Measurements from ENCODE around the gene AGAP1.

DNA sequence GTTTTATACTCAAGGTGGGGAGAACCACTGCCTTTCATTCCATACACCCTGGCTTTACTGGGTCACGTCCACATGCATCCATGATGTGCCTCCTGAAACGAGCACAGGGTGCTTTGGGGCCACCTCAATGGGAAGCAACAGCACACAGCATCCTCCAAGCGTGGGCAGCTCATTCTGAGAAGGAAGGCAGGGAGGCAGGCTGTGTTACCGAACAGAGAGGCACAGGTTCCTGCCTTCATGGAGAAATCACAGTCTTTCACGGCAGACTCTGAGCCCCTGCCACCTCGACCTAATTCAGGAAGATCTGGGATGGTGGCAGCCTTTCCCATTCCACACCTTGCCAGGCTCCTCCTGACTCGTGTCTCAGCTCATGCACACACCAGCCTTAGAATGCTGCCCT lies 544.3 kb downstream of the AGAP1 start:
- TF ChIP-seq, protein P1, sequence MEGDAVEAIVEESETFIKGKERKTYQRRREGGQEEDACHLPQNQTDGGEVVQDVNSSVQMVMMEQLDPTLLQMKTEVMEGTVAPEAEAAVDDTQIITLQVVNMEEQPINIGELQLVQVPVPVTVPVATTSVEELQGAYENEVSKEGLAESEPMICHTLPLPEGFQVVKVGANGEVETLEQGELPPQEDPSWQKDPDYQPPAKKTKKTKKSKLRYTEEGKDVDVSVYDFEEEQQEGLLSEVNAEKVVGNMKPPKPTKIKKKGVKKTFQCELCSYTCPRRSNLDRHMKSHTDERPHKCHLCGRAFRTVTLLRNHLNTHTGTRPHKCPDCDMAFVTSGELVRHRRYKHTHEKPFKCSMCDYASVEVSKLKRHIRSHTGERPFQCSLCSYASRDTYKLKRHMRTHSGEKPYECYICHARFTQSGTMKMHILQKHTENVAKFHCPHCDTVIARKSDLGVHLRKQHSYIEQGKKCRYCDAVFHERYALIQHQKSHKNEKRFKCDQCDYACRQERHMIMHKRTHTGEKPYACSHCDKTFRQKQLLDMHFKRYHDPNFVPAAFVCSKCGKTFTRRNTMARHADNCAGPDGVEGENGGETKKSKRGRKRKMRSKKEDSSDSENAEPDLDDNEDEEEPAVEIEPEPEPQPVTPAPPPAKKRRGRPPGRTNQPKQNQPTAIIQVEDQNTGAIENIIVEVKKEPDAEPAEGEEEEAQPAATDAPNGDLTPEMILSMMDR (IDR thresholded peaks at IDR 0.05) = no peak
- TF ChIP-seq EZH2 (IDR thresholded peaks at IDR 0.05) = no peak

Measured in neural progenitor cell (in vitro differentiated cells).